ENCODE measurements around the gene GSK3A. TPM values are rescaled to one million over a fixed set of nuclear protein-coding genes. Genes with fewer than 3 reads are reported as not detected.

The GSK3A gene
- total and polyA plus RNA-seq, 2 donors (not counting 1 experiment from before 2014, with no cell fraction given), result 38.5 to 42.0 TPM

- Histone ChIP-seq H4K20me1 (ENCODE audit: control insufficient read depth, insufficient read depth, low read length, poor library complexity, severe bottlenecking) (peaks cover 68% of the 10 kb centered on the region), H3K4me1 (ENCODE audit: control insufficient read depth in 2 of 2, insufficient read depth in 2 of 2, low read length in 2 of 2) (peaks cover 41 to 48% of the 10 kb centered on the region in 2 donors), H3K79me2 (ENCODE audit: control insufficient read depth, insufficient read depth, low read length) (peaks cover 92% of the 10 kb centered on the region), H3K27me3 (replicated peaks in 1 of 4; ENCODE audit: control extremely low read depth in 1 of 4, control insufficient read depth in 3 of 4, insufficient read depth in 4 of 4, low read length in 3 of 4) (no peaks in the 10 kb centered on the region), H3K4me2 (replicated peaks; ENCODE audit: low read depth, low read length, poor library complexity, severe bottlenecking) (peak overlapping the region; percentile 97), H3K9me3 (ENCODE audit: control extremely low read depth in 1 of 3, control insufficient read depth in 2 of 3, insufficient read depth in 1 of 3, low read length in 2 of 3) (no peaks in the 10 kb centered on the region), H3K9ac (ENCODE audit: low read length) (no peak overlapping the region), H3K36me3 (replicated peaks in 1 of 2; ENCODE audit: control extremely low read depth in 1 of 2, control insufficient read depth in 1 of 2, extremely low read depth in 1 of 2, insufficient read depth in 2 of 2, low read length in 1 of 2) (peaks cover 8 to 41% of the 10 kb centered on the region in 2 experiments), H3K27ac (ENCODE audit: low read length in 2 of 2) (peak overlapping the region in 1 of 2 donors; percentile 98), H2AFZ (ENCODE audit: insufficient read depth, low read depth, low read length, poor library complexity, severe bottlenecking) (no peak overlapping the region), H3K4me3 (ENCODE audit: control extremely low read depth in 1 of 5, extremely low read depth in 1 of 5, insufficient read depth in 1 of 5, low read depth in 2 of 5, low read length in 4 of 5) (no peak overlapping the region)
- H3K4me3 Mint-ChIP-seq, result peak overlapping the region; percentile 85
- ChIA-PET CTCF (interaction anchor here (0.5 to 3.8 kb wide), 5 partner anchors 8 to 106 kb away, joined by 3 to 25 read pairs (median 5); no protein-coding TSS in a partner anchor), POLR2A (interaction anchor here (0.5 to 0.7 kb wide), 3 partner anchors 21 to 169 kb away, joined by 3 to 8 read pairs (median 4); no protein-coding TSS in a partner anchor)
- H3K4me1 Mint-ChIP-seq, result peaks cover 62% of the 10 kb centered on the region
- H3K27me3 Mint-ChIP-seq, result no peaks in the 10 kb centered on the region
- DNase-seq (no peak), ATAC-seq (ENCODE audit: low read depth) (no peak)
- peak overlapping the region; percentile 56 for H3K27ac Mint-ChIP-seq
- 71% methylated on average over 5 of the region's 11 CpGs for WGBS (ENCODE audit: insufficient coverage)
- intact Hi-C loops (cut with micrococcal nuclease), result no loop called here
- no peak for TF ChIP-seq EZH2 (IDR thresholded peaks at IDR 0.05; ENCODE audit: borderline replicate concordance, insufficient read depth, low read depth, low read length, poor library complexity, severe bottlenecking)
- no peak for TF ChIP-seq CTCF (IDR thresholded peaks at IDR 0.05)
- no peaks in the 10 kb centered on the region for H3K9me3 Mint-ChIP-seq (ENCODE audit: insufficient read depth)
Observed at GRCh38 chr19:42214810-42215485, 27.5 kb downstream of the GSK3A start.

DNA sequence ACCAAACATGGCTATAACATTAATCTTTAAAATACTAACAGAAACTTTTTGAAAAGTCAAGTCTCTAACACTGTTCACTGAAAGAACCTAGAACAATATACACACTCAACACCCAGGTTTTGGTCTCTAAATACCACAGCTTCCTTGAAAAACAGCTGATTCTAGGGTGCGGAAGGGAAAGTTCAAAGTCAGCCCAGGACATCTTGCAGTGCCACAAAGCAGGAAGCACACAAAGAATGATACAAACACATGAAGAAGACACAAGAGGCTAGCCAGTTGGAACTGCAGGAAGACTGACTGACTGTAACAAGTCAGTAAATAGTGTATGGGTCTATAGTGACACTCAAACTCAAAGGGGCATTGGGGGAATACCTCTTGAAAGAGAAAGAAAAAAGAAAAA is 29.5 kb downstream of the GSK3A start:
- Histone ChIP-seq H3K4me2 (replicated peaks; ENCODE audit: low read depth, low read length, poor library complexity, severe bottlenecking) (no peak overlapping the region), H3K27me3 (replicated peaks in 1 of 4; ENCODE audit: control extremely low read depth in 1 of 4, control insufficient read depth in 3 of 4, insufficient read depth in 4 of 4, low read length in 3 of 4) (no peaks in the 10 kb centered on the region), H3K9me3 (ENCODE audit: control extremely low read depth in 1 of 3, control insufficient read depth in 2 of 3, insufficient read depth in 1 of 3, low read length in 2 of 3) (no peaks in the 10 kb centered on the region), H3K9ac (ENCODE audit: low read length) (no peak overlapping the region), H2AFZ (ENCODE audit: insufficient read depth, low read depth, low read length, poor library complexity, severe bottlenecking) (no peak overlapping the region), H3K79me2 (ENCODE audit: control insufficient read depth, insufficient read depth, low read length) (peaks cover 96% of the 10 kb centered on the region), H4K20me1 (ENCODE audit: control insufficient read depth, insufficient read depth, low read length, poor library complexity, severe bottlenecking) (peaks cover 89% of the 10 kb centered on the region), H3K36me3 (replicated peaks in 1 of 2; ENCODE audit: control extremely low read depth in 1 of 2, control insufficient read depth in 1 of 2, extremely low read depth in 1 of 2, insufficient read depth in 2 of 2, low read length in 1 of 2) (peaks cover 8 to 62% of the 10 kb centered on the region in 2 experiments), H3K4me1 (ENCODE audit: control insufficient read depth in 2 of 2, insufficient read depth in 2 of 2, low read length in 2 of 2) (peaks cover 23 to 29% of the 10 kb centered on the region in 2 donors), H3K27ac (ENCODE audit: low read length in 2 of 2) (peak overlapping the region in 1 of 2 donors; percentile 21), H3K4me3 (ENCODE audit: control extremely low read depth in 1 of 5, extremely low read depth in 1 of 5, insufficient read depth in 1 of 5, low read depth in 2 of 5, low read length in 4 of 5) (no peak overlapping the region)
- Mint-ChIP-seq H3K27me3 (no peaks in the 10 kb centered on the region), H3K27ac (no peak overlapping the region), H3K4me3 (no peak overlapping the region), H3K4me1 (peaks cover 55% of the 10 kb centered on the region), H3K9me3 (ENCODE audit: insufficient read depth) (no peaks in the 10 kb centered on the region)
- ChIA-PET CTCF (interaction anchor here (0.6 kb wide), 1 partner anchor 79 kb away, joined by 4 read pairs; no protein-coding TSS in a partner anchor), POLR2A (interaction anchor here (0.7 kb wide), 1 partner anchor 48 kb away, joined by 6 read pairs; no protein-coding TSS in a partner anchor)
- no peak for TF ChIP-seq CTCF (IDR thresholded peaks at IDR 0.05)
- TF ChIP-seq EZH2 (IDR thresholded peaks at IDR 0.05; ENCODE audit: borderline replicate concordance, insufficient read depth, low read depth, low read length, poor library complexity, severe bottlenecking), result no peak
- no peak for ATAC-seq (ENCODE audit: low read depth)
- no peak for DNase-seq
- intact Hi-C loops (cut with micrococcal nuclease), result no loop called here
- WGBS (ENCODE audit: insufficient coverage), result 86% methylated on average over 1 of the region's 1 CpG
